T-helper 2 cell (primary cell): ENCODE measurements around the gene HAS3.
"Not testable (repeated sequence)": the region's sequence is repeated elsewhere in the genome, so short reads cannot be mapped to it uniquely, and the experiment has no call there.

Source experiments
- DNase-seq, 5 experiments: peaks; one replicate each; pipeline versions ENCODE4 v3.0.0 to v3.0.0-alpha.2; 2012 to 2022

Gene HAS3

GRCh38 chr16:69118468-69118867, 13.0 kb downstream of the HAS3 start:
- DNase-seq = no peak

GRCh38 chr16:69118994-69119393, 13.5 kb downstream of the HAS3 start:
- DNase-seq = no peak

DNA sequence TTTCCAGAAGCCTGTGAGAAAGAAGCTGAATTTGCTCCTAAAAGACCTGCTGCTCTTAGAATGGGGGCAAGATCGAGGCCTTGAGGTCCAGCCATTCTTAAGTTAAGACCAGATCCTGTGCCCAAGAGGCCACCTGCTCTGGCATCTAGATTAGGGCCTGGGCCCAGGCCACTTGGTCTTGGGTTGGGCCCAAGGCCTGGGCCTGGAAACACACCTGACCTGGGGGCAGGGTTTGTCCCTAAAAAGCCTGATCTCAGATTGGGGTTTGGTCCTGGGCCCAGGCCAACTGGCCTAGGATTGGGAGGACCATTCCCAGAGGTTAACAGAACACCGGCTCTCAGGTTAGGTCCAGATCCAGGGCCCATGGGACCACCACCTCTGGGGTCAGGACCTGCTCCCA, 14.1 kb downstream of the HAS3 start:
- DNase-seq = no peak

DNA sequence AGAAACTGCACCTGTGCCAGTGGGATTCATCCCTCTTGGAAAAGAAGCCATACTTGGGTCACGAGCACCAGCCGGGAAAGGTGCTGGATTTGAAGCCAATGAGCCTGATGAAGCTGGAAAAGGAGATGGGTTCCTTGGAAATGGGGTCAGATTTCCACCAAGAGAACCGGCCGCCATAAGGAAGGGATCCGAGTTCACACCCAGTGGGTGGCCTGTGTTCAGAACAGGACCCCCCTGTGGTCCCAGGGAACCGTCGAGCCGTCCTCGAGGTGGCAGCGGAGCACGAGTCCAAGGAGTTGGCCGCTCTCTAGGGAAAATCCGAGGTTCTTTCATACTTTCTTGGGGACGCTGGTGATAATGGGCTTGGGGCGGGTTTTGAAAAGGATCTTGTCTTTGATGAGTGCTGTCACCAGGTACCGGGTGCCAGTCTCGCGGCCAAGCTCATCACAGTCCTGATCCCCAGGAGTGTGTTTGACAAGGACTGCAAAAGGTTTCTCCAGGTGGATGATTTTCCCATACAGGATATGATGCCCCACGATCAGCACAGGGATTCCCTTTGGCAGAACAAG, 14.7 kb downstream of the HAS3 start:
- DNase-seq = no peak

DNA sequence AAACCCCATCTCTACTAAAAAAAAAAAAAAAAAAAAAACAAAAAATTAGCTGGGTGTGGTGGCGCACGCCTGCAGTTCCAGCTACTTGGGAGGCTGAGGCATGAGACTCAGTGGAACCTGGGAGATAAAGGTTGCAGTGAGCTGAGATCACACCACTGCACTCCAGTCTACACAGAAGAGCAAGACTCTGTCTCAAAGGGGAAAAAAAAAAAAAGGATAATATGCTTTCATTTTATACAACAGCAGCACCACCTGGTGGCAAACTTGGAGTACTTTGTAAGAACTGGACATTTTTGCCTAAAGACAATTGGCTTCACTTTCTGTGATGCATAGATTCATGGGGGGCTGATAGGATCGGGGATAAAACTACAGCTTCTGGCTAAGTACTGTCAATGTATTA, 18.5 kb downstream of the HAS3 start:
- peak in 4 of 5 experiments; percentile 35 to 78 (median 48) for DNase-seq

GRCh38 chr16:69124406-69124805, 19.0 kb downstream of the HAS3 start:
- DNase-seq = not testable (repeated sequence)

- DNase-seq = not testable (repeated sequence)
Observed at GRCh38 chr16:69124961-69125360, 19.5 kb downstream of the HAS3 start.

- DNase-seq = no peak
Observed at GRCh38 chr16:69126221-69126620, 20.8 kb downstream of the HAS3 start.

GRCh38 chr16:69126801-69127200, 21.3 kb downstream of the HAS3 start:
- not testable (repeated sequence) for DNase-seq

- no peak for DNase-seq
Observed at GRCh38 chr16:69127966-69128510, 22.6 kb downstream of the HAS3 start.

GRCh38 chr16:69130461-69130860, 25.0 kb downstream of the HAS3 start:
- no peak for DNase-seq

DNA sequence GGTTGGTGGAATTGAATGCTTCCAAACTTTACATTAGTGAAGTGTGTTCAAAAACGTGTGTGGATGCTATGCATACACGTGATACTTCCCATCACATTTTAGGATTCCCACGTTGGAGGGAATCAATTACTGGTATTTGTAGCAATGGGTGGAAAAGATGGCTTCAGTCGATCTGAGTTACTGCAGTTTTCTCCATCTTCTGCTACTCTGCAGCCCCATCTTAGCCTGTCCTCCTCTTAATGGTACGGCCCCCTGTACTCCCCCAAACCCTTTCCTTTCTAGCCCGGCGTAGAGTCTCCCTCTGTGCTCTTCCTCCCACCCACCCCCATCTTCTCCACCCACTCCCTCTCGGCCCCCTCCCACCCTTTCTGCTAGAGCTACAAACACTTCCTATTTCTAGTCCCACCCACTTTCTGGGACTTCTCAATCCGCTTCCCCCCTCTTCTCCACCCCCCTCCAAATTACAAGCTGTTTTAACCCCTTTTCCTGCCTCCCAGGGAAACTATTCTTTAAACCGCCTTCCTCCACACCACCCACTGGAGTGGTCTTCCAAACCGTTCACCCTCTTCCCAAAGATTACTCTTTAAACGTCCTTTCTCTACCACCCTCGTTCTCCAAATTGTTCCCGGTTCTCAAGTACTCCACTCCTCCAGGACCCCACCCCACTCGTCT, 25.9 kb downstream of the HAS3 start:
- peak in 1 of 5 experiments; percentile 23 for DNase-seq

DNA sequence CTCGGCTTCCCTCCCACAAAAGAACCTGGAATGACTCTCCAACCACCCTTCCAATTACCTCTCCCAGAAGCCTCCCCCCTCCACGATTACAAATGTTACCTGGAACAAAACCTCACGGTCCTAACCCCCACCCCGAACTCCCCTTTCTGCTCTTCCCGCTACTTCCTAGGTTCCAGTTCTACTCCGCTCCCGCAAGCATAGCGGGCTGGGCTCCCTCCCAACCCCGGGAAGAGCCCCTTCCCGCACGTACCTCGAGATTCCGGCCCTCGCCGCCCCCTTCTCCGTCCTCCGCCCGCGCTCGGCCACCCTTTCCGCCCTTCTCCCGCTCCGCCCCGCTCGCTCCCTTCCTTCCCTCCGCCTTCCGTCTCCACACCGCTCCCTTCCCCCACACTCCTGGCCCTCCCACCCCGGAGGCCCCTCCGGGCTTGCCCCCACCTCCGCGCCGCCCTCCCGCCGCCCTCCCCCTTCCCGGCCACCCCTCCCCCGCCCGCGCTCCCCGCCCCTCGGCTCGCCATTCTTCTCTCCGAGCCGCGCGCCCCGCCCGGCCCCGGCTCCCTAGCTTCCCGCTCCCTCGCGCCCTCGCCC, 26.5 kb downstream of the HAS3 start:
- peak; percentile 54 to 80 (median 63) for DNase-seq

- peak; percentile 77 to 94 (median 80) for DNase-seq
Observed at GRCh38 chr16:69132424-69133252, 27.2 kb downstream of the HAS3 start, which contains the start of the genes CHTF8 and UTP4. Gene CHTF8 (minus strand): TSS chr16:69132588. CDS start chr16:69121458, 11,130 bp downstream. Gene UTP4 (plus strand): TSS chr16:69132649. CDS start chr16:69133460, 811 bp downstream.

GRCh38 chr16:69133373-69133954, 28.0 kb downstream of the HAS3 start:
- DNase-seq = peak in 1 of 5 experiments; percentile 73

- no peak for DNase-seq
Observed at GRCh38 chr16:69138608-69139007, 33.2 kb downstream of the HAS3 start.

- not testable (repeated sequence) for DNase-seq
Observed at GRCh38 chr16:69139464-69139863, 34.0 kb downstream of the HAS3 start.

GRCh38 chr16:69141014-69141413, 35.6 kb downstream of the HAS3 start:
- DNase-seq = no peak

- DNase-seq = no peak
Observed at GRCh38 chr16:69141936-69142335, 36.5 kb downstream of the HAS3 start.

DNA sequence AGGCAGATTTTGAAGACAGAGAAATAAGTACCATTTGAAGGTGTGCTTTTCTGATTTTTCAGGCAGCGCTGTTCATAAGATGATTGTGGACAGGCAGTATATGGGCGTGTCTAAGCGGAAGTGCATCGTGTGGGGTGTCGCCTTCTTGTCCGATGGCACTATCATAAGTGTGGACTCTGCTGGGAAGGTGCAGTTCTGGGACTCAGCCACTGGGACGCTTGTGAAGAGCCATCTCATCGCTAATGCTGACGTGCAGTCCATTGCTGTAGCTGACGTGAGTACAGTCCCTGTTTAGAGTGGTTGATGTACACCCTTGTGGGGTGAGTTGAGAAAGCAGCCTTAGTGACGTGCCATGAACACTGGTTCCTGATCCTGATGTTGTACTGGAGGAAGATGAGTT, 37.7 kb downstream of the HAS3 start:
- DNase-seq = no peak

DNA sequence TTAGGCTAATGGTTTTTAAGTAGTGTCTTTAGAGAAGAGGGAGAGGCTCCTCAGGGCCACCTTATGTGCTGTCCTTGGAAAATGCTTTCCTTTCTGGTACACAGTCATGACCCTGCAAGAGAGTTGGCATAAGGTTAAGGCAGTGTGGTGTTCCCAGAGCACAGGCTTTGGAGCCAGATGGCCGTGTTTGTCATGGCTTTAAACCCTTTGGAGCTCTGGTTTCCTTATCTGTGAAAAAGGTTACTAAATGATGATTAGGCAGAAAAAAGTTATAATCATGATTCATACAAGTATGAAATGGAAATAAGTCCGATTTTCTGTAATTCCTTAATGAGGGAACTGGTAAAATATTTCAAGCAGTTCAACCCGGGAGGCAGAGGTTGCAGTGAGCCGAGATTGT, 40.2 kb downstream of the HAS3 start:
- no peak for DNase-seq

DNA sequence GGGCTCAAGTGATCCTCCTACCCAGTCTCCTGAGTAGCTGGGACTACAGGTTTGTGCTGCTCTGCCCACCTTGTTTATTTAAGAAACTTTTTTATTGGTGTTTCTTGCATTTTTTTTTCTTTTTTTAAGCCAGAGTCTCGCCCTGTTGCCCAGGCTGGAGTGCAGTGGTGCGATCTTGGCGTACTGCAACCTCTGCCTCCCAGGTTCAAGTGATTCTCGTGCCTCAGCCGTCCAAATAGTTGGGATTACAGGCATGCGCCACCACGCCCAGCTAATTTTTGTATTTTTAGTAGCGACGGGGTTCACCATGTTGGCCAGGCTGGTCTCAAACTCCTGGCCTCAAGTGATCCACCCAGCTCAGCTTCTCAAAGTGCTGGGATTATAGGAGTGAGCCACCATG, 44.2 kb downstream of the HAS3 start:
- not testable (repeated sequence) for DNase-seq
